Stimulated activated CD8-positive, alpha-beta memory T cell treated with anti-CD3 and anti-CD28 coated beads, Interleukin-12 subunit alpha, Interleukin-12 subunit beta, amount 100 ng/mL, for 24 hours (primary cell): ENCODE results near the gene KANK4.
"Not testable (repeated sequence)": the region's sequence is repeated elsewhere in the genome, so short reads cannot be mapped to it uniquely, and the experiment has no call there.

Source experiments
- DNase-seq: peaks from one replicate; pipeline ENCODE4 v3.0.0-alpha.2; 2020; ENCODE audit errors: extremely low read depth

The KANK4 gene

DNA sequence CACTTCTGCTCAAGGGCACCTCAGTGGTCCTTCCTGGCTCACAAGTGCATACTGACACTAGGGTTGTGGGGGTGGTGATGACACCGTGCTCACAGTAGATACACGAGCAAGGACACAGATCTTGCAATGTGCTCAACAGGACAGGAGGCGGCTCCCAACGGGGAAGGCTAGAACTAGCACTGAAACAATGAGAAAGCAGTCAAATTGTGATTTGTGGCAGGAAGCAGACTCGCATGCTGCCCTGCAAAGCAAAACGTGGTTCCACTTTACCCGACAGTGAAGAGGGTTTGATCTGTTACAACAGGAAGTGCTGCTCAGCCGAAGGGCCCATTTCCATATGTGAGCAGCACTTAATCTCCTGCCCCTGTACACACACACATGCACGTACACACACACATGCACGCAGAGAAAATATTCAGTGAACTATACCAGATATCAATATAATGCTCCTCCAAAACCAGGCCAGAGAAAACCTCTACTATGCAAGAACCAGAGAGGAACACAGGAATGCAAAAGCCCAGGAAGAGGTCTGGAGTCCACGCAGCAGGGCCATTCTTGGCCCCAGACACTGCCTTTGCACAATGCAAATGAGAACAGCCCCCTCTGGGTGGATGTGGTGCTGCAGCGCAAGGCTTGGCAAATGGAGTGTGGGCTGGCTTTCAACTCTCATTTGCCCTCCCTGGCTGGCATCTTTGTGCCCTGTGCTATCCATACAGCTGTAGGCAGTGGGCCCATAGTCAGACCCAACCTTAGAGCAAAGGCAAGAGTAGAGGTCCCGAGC lies 47.1 kb downstream of the KANK4 start:
- DNase-seq = no peak

DNA sequence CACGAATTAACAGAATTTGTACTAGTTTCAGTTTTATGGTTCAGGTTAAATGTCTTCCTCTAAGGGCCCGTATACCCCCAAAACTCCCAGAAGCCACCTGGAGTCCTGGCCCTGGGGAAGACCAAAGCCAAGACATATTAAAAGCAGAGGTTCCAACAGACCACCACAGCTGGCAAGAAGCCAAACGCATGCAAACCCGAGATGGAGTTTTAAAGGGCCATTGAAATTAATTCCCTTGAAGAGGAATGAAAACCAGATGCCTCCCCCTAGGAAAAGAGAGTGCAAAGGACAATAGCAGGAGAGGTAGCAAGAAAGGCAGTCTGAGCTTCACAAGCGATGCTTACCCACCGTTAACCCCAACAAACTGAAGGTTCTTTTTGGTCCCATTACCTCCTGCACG lies 48.1 kb downstream of the KANK4 start:
- no peak for DNase-seq

DNA sequence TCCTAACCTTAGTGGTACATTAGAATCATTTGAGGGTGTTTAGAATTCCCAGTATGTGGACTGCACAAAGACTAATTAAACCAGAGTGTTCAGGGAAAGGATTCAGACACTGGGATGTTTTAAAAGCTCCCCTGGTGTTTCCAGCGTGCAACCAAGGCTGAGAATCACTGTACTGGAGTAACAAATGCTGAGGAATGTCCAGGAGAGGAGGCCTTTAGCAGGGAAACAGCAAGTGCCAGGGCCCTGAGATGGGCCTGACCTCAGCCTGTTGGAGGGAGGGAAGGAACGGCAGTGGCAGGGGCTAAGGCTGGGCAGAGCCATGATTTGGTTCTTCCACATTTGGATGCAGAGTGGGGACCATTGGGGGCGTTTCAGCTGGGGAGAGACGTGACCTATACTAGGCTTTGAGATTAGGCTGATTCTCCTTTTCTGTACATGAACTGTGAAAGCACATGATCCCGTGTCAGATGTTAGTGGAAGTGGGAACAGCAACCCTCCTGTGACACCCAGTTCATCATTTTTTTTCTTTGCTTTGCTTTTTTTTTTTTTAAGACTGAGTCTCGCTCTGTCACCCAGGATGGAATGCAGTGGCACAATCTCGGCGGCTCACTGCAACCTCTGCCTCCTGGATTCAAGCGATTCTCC lies 49.3 kb downstream of the KANK4 start:
- no peak for DNase-seq

DNA sequence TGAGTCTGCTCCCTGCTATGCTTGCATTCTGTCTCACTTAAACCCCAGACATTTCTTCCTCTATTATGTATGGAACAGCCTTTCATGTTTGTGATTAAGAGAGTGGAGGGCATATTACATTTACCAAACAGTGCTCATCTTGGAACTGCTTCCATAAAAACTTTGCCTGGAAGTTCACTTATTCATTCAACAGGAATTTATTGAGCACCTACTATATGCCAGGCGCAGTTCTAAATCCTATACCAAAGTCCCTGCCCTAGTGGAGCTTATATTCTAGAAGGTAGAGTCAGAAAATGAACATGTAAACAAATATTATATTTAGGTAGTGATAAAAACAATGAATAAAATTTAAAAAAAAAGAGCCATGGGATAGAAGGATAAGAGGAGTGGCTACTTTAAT lies 49.8 kb downstream of the KANK4 start:
- DNase-seq = no peak

DNA sequence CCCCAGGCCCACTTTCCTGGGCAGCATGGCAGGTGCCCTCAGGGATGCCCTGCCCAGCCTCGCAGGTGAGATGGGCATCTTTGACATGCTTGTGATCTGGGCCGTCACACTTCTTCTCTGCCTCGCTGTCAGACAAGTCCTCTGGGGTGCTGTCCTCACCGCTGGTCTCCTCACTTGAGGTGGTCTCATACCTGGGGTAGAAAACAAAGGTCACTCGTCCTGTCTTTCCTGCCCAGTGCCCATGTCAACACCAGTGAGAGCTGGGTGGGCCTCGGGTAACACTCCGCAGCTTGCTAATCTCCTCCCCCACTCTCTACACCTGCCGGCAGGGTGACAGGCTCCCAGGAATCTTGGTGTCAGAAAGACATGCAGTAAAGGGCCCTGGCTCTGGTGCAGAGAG lies 50.9 kb downstream of the KANK4 start:
- no peak for DNase-seq

DNA sequence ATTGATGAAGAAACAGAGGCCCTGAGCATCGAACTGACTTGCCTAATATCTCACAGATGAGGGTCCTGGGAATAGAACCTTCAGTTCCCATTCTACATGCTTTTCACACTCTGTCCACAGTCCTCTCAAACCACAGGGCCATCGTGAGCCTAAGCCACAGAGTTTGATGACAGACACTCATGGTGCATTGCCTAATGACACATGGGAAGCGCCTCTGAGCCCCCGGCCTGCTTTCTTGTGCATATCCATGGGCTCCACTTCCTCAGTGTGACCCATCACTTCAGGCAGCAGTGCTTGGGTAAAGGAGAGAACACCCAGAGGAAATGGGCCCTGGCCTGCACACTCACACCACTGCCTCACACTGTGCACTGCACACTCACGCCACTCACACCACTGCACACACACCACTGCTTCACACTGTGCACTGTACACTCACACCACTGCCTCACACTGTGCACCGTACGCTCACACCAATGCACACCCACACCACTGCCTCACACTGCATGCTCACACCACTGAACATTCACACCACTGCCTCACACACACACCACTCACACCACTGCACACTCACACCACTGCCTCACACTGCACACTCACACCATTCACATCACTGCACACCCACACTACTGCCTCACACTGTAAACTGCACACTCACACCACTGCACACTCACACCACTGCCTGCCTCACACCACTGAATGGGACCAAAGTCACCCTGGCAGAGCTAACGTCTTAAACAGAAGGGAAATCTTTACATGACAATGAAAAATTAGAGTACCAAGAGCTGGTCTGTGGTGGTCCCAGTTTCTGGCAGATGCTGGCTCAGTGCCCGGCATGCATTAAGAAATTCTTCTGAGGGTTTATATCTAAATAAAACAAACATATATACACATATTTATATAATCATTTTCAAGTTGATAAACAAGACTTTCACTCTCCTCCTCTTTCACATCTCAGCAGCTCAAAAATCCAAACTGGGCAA lies 53.0 kb downstream of the KANK4 start:
- no peak for DNase-seq

DNA sequence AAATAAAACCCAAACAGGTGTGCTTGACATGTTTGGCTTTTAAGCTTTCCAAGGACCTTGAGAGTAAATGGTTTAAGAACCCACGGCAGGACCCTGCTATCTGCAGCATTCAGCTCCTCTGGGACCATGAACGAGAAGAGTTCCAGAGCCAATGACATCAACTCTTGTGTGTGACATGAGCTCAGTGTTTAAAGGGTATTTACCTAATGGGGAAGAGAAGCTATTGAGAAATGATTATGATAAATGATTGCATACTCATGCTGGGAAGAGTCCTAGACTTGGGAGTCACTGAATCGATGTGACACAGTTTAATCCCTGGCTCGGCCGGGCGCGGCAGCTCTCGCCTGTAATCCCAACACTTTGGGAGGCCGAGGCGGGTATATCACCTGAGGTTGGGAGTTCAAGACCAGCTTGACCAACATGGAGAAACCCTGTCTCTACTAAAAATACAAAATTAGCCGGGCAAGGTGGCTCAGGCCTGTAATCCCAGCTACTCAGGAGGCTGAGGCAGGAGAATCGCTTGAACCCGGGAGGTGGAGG lies 55.4 kb downstream of the KANK4 start:
- no peak for DNase-seq

DNA sequence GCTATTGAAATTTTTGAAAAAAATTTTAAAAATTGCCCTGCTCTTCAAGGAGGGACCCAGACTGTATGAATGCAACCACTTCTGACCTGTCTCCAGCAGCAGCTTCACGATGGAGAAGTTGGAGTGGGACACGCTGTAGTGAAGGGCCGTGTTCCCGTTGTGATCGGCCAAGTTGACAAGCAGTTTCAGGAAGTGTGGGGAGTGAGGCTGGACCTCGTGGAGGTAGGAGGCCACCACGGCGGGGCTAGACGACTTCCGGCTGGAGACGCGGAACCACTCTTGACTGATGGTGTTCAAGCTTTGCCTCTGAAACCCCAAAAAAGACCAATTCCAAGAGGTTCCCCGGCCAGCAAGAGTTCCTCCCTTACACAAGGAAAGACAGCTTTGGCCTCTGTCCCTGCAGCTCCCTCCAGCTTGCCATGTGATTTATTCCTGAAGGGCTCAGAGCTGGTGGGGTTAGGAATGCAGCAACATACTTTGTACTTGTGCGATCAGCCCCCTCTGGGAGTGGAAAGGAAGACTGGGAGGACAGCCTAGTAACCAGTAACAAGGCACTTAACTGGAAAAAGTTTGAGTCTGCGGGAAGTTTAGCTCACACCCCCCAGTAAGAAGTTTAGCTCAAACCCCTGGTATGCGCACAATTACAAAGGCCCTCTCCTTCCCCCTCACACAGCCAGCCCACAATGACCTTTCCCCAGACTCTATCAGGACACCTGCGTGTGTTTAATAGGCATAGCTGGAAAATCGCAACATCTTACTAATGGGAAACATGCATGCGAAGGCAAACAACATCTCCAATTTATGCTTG lies 56.0 kb downstream of the KANK4 start:
- DNase-seq = no peak

DNA sequence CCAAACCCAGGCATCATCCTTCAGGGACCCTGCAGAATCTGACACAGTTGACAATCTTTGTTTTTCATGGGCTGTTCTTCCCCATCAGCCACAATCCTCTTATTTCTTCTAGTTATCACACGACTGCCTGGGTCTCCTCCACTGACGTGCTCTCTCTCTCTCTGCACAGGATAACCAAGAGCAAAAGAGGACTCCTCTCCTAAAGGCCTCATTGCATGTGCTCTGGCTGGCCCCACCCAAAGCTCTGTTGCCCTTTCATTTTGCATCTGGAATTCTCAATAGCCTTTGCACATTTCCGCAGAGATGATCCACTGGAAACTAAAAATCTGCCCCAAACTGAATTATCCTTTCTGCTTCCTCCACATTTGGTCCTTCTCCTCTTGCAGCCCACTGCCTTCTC lies 58.5 kb downstream of the KANK4 start:
- DNase-seq = no peak

DNA sequence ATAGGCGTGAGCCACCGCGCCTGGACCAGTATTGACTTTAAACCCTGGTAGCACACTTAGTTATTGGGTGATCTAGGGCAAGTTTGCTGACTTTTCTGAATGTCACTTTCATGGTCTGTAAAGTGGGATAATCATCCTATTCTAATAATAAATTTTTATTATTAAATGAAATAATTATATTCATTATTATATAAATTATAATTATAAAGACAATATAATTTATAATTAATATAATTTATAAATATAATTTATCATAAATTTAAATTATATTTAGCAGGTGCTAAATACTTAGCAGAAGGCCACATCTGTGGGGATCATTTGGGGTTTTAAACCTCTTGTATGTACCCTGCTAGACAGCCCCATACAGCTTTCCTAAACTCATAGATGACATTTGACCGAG lies 59.7 kb downstream of the KANK4 start:
- DNase-seq = no peak

DNA sequence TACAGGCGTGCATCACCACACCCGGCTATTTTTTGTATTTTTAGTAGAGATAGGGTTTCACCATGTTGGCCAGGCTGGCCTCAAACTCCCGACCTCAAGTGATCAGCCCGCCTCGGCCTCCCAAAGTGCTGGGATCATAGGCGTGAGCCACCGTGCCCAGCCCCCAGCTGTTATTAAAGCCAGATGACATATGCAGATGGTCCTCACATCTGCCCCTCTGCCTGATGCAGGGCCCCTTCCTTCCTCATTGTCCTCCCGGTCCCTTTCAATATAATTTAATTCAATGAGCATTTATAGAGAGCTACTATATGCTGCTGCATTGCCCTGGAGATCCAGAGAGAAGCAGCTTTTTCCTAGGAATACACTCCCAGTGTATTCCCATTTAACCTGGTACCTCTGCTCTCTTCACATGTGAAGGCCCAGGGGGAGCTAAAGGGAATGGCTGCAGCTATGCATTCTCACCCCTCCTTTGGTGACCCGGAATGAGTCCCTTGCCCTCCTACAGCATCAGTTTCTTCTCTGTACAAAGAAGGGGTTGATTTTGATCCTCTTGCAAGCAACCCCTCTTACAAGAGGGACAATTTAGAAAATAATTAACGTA lies 69.0 kb downstream of the KANK4 start:
- no peak for DNase-seq

DNA sequence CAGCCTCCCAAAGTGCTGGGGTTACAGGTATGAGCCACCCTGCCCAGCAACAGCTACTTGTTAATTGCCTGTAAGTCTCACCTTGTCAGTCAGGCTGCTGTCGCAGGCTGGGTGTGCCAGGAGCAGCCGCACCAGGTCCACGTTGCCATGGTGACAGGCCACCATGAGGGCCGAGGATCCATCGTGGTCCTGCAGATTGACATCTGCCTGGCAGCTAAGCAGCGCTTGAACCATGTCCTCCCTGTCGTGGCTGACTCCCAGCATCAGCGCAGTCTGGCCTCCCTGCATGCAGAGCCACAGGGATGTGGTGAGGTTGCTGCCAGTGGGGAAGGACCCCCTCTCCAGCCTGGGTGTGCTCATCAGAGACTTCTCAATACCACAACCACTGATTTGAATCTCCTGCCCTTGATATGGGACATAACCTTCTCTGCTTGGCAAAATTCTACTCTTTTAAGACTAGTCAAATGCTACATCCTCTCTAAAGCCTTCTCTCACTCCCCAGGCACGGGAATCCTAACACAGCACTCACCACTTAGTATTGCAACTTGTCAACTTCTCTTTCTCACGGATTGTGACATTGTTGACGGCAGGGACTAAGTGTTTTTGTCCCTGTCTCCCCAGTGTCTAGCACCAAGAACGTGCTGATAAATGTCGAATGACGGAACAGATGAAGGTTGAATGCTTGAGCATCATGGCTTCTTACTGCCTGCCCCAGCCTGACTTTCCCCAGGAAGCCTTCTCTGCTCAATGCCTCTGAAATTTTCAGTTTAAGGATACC lies 71.7 kb downstream of the KANK4 start:
- DNase-seq = no peak

DNA sequence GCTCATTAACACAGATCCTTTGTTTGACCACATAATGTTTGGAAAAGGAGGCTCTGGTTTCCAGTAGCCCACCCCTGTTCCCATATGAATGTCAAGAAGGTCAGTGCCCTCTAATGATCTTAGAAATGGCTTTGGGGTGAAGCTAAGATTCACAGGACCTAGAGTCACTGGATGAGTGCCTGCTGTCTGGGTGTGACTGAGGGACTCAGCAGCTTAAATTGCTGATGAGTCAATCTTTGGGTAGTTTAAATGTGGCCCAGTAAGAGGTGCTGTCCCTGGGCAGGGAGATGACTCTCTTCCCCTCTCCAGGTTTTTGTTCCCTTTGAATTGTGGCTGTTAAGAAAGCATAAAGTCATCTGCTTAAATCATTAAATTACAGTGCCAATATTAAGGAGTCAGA lies 74.0 kb downstream of the KANK4 start:
- DNase-seq = no peak

DNA sequence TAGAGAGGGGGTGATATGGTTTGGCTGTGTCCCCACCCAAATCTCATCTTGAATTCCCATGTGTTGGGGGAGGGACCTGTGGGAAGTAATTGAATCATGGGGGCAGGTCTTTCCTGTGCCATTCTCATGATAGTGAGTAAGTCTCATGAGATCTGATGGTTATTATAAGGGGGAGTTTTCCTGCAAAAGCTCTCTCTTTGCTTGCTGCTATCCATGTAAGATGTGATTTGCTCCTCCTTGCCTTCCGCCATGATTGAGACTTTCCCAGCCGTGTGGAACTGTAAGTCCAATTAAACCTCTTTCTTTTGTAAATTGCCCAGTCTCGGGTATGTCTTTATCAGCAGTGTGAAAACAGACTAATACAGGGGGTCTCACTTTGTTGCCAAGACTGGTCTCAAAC lies 74.9 kb downstream of the KANK4 start:
- not testable (repeated sequence) for DNase-seq

DNA sequence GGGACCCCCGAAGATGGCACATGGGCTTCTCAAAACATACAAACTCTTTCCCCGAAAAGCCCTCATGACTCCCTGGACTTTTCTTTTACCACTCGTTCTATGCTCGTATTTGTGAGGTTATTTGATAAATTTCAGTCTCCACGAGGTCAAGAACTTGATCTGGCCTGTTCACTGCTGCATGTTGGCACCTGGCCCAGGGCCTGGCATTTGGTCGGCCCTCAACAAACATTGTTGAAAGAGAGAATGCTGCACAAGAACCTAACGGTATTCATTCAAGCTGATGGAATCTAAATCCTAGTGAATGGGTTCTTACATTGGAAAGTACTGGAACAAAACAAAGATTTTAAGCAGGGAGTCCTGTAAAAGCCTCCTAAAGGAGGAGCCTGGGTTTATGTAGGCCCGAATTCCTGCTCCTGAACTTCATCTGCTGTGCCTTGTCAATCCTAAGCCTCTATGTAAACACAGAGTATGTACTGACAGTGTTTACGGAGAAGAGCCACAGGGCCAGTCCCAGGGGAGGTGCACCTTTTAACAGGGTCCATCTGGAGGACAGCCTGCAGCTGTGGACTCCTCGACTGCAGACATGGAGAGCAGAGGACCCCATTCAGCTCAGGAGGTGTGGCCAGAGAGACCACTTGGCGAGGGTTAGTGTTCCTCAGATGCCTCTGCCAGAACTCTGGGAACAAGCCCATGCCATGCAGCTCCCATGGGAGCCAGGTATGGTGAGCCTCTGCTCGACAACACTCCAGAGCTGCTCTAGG lies 77.7 kb downstream of the KANK4 start:
- no peak for DNase-seq

DNA sequence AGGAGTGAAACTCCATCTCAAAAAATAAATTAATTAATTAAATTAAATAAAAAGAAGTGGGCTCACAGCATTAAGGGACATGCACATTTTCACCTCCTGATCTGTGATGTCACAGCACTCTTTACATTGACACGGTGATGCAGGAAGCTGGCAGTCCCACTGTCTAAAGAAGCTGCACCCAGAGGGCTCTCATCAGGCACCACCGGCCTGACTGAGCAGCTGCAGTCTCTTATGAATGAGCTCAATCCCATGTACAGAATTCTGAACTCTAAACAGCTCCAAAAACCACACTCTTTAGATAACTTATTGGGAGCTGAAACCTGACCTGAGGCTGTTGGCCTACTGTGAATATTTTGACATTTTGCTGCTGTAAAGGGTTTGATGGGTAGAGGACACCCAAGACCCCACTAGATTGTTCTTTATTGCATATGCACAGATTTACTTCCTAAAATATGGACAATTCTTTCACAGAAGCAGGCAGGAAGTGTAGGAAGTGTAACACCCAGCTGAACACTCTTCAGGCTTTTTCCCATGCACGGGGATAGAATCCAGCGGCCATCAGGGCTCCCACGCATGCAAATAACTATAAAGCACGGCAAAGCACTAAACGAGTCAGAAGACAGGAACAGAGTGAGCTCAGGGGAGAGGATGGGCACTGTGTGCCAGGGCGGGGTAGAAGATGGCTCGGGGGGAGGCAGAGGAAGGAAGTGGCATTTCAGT lies 78.4 kb downstream of the KANK4 start:
- DNase-seq = no peak

DNA sequence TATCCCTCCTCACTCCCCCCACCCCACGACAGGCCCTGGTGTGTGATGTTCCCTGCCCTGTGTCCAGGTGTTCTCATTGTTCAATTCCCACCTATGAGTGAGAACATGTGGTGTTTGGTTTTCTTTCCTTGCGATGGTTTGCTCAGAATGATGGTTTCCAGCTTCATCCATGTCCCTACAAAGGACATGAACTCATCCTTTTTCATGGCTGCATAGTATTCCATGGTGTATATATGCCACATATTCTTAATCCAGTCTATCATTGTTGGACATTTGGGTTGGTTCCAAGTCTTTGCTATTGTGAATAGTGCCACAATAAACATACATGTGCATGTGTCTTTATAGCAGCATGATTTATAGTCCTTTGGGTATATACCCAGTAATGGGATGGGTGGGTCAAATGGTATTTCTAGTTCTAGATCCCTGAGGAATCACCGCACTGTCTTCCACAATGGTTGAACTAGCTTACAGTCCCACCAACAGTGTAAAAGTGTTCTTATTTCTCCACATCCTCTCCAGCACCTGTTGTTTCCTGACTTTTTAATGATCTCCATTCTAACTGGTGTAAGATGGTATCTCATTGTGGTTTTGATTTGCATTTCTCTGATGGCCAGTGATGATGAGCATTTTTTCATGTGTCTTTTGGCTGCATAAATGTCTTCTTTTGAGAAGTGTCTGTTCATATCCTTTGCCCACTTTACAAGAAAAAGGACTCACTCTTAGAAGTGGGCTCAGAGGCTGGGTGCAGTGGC lies 79.4 kb downstream of the KANK4 start:
- DNase-seq = not testable (repeated sequence)

DNA sequence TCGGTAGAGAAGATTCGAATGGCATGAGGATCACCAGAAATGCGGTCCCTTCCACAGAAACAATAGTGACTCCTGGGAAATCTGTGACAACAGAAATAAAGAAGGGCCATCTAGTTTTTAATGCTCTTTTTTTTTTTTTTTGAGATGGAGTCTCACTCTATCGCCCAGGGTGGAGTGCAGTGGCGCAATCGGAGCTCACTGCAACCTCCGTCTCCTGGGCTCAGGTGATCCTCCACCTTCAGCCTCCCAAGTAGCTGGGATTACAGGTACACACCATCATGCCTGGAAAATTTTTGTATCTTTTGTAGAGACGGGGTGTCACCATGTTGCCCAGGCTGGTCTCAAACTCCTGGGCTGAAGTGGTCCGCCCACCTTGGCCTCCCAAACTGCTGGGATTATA lies 80.7 kb downstream of the KANK4 start:
- no peak for DNase-seq
